Left lung (tissue), 10 donors: ENCODE measurements around the gene BMAL1. TPM values are rescaled to one million over a fixed set of nuclear protein-coding genes. Genes with fewer than 3 reads are reported as not detected.
"Not testable (repeated sequence)": the region's sequence is repeated elsewhere in the genome, so short reads cannot be mapped to it uniquely, and the experiment has no call there.

ENCODE experiments used
- ATAC-seq: fragments of 200-7000 bp; cut with Tn5 transposase; one replicate; pipeline ENCODE4 v1.9.1; 2020; ENCODE audit warnings: moderate library complexity
- DNase-seq, 4 donors: peaks; one replicate each; pipeline ENCODE4 v3.0.0-alpha.2; 2013 to 2020
- H3K27ac ChIP-seq, 2 donors: fragments of 200-600 bp; sonication (generic) in 1 of 2; one replicate each; pipeline versions ENCODE4 v1.5.0 to v1.8.0; 2020 to 2021
- H3K27me3 ChIP-seq, 2 donors: fragments of 200-600 bp; sonication (generic) in 1 of 2; one replicate each; pipeline versions ENCODE4 v1.5.0 to v1.8.0; 2020 to 2021
- H3K36me3 ChIP-seq, 2 donors: fragments of 200-600 bp; sonication (generic) in 1 of 2; one replicate each; pipeline versions ENCODE4 v1.5.0 to v1.8.0; 2020 to 2021
- H3K4me1 ChIP-seq, 2 donors: fragments of 200-600 bp; one replicate each; pipeline ENCODE4 v1.8.0; 2021
- H3K4me3 ChIP-seq, 2 donors: fragments of 200-600 bp; sonication (generic) in 1 of 2; one replicate each; pipeline versions ENCODE4 v1.5.0 to v1.8.0; 2020 to 2021; ENCODE audit warnings: mild to moderate bottlenecking in 1 of 2
- H3K9me3 ChIP-seq, 2 donors: fragments of 200-600 bp; sonication (generic) in 1 of 2; one replicate each; pipeline versions ENCODE4 v1.5.0 to v1.8.0; 2020 to 2021
- CTCF ChIP-seq, 2 donors: fragments of 200-600 bp; sonication (generic) in 1 of 2; IDR thresholded peaks; one replicate each; pipeline versions ENCODE4 v1.5.0 to v1.8.0; 2021; ENCODE audit warnings: antibody characterized with exemption in 2 of 2
- intact Hi-C, 2 donors: fragments of 100-400 bp; cut with DNase I; formaldehyde crosslinking; loops; one replicate each; pipeline versions ENCODE4 v1.11.2 to v1.14.2; 2022
- polyA plus RNA-seq, 6 donors: library from polyadenylated mRNA; unstranded; fragments of 120-200 nt; gene quantifications; one replicate each; pipeline ENCODE4 v1.2.1, GENCODE V29; 2013; ENCODE audit not compliant: insufficient read length in 6 of 6
- total RNA-seq, 2 donors: library from RNA; stranded (reverse); fragmentation: NEBNext Ultra II Directional; extraction: Animal tissue kit (Norgen Biotek cat#: 25700); gene quantifications; one replicate each; pipeline ENCODE4 v1.2.1, GENCODE V29; 2021
- donor health status: DM: no; HTN: yes; CAD: no.
- donor health status: DM: no; HTN: no; CAD: no.

BMAL1 gene
- total and polyA plus RNA-seq, 8 donors = 10.2 to 31.6 (median 12.5) TPM

DNA sequence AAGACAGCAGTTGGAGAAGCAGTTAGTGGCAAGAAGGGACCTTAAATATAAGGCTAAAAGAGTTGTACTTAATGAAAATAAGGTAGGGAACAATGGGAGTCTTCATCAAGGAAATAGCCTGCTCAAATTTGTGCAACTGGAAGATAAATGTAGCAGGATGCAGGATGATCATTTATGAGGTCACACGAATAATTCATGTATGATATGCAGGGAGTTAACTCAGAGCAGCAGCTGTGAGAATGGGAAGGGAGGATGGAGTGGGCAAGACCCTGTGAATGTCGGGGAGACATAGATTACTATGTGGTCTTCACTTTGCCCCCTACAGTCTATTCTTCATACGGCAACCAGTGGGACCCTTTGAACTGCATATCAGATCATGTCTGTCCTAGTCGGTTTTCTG is 25.2 kb upstream of the BMAL1 start:
- ATAC-seq = no peak
- Histone ChIP-seq H3K27ac (no peak overlapping the region), H3K9me3 (no peaks in the 10 kb centered on the region), H3K36me3 (no peaks in the 10 kb centered on the region), H3K27me3 (no peaks in the 10 kb centered on the region), H3K4me3 (no peak overlapping the region), H3K4me1 (no peaks in the 10 kb centered on the region)
- DNase-seq = no peak
- TF ChIP-seq CTCF (IDR thresholded peaks at IDR 0.05) = no peak
- intact Hi-C loops = no loop called here

DNA sequence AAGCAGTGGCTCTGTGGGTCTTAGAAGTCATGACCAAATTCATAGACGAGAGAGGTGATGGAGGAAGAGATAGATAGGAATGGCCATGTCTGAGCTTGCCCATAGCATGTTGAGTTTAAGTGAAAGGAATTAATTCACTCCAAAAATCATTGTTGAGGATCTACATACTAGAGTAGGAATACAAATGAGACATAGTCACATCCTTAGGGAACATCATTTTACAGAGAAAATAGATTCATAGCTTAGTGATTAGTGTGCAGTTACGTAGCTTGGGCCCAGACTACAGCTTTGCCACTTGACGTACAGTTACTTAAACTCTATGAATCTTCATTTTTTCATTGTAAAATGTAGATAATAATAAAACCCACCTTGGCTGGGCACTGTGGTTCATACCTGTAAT is 21.4 kb upstream of the BMAL1 start:
- no peak for DNase-seq

DNA sequence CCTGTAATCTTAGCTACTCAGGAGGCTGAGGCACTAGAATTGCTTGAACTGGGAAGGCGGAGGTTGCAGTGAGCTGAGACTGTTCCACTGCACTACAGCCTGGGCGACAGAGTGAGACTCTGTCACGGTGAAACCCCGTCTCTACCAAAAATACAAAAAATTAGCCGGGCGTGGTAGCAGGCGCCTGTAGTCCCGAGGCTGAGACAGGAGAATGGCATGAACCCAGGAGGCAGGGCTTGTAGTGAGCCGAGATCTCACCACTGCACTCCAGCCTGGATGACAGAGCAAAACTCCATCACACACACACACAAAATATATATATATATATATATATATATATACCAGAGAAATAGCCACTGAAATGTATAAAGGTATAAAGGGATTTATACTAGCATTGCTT is 19.5 kb upstream of the BMAL1 start:
- ATAC-seq, H3K27ac ChIP-seq, H3K9me3 ChIP-seq, H3K36me3 ChIP-seq, intact Hi-C loops, H3K4me3 ChIP-seq, H3K27me3 ChIP-seq, DNase-seq: not testable (repeated sequence)
- H3K4me1 ChIP-seq = peaks cover 17 to 29% of the 10 kb centered on the region in 2 donors

More for the DNA sequence above, 21.4 kb upstream of the BMAL1 start:
- ATAC-seq = no peak
- Histone ChIP-seq H3K27ac (no peak overlapping the region), H3K4me3 (no peak overlapping the region), H3K27me3 (no peaks in the 10 kb centered on the region), H3K9me3 (no peaks in the 10 kb centered on the region), H3K36me3 (no peaks in the 10 kb centered on the region), H3K4me1 (peaks cover 6 to 16% of the 10 kb centered on the region in 2 donors)
- no peak for TF ChIP-seq CTCF (IDR thresholded peaks at IDR 0.05)
- intact Hi-C loops = no loop called here

DNA sequence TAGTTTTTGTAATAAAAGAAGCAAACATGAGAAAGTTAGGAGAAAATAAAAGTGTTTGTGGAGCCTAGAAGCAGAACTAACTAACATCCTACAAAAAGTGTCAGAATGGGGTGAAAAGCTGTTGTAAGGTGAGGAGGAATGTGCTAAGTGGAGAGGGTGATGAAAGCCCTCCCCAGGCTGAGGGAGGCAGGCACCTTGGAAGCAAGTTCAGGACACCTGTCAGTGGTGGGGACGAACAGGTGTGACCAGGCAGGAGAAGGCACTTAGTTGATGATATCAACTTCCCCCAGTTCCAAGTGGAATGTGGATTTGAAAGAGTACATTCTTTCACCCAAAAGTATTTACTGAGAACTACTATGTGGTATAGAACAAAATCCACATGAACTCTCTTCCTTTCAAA is 18.7 kb upstream of the BMAL1 start:
- H3K9me3 ChIP-seq = no peaks in the 10 kb centered on the region
- no peaks in the 10 kb centered on the region for H3K36me3 ChIP-seq
- no peak for ATAC-seq
- TF ChIP-seq CTCF (IDR thresholded peaks at IDR 0.05) = no peak
- H3K27ac ChIP-seq = no peak overlapping the region
- peaks cover 17 to 29% of the 10 kb centered on the region in 2 donors for H3K4me1 ChIP-seq
- intact Hi-C loops = no loop called here
- H3K4me3 ChIP-seq = no peak overlapping the region
- no peaks in the 10 kb centered on the region for H3K27me3 ChIP-seq
- DNase-seq = no peak

DNA sequence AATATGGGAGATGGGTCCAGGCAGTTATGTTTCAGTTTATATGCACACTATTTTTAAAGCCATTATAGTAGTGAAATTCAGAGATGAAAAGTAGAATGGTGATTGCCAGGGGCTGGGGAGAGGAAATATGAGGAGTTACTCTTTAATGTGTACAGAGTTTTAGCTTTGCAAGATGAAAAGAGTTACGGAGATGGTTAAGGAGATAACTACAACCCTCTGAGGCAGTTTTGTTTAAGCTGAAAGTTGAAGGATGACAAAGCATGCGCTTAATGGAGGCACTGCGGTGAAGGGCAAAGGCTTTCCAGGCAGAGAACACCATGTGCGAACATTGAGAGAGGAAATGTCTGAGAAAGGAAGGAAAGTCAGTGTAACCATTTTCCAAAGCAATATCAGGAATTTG is 18.2 kb upstream of the BMAL1 start:
- H3K9me3 ChIP-seq = no peaks in the 10 kb centered on the region
- DNase-seq (no peak), ATAC-seq (no peak)
- H3K27me3 ChIP-seq = no peaks in the 10 kb centered on the region
- no peak for TF ChIP-seq CTCF (IDR thresholded peaks at IDR 0.05)
- no peak overlapping the region for H3K27ac ChIP-seq
- H3K4me1 ChIP-seq = peaks cover 17 to 29% of the 10 kb centered on the region in 2 donors
- intact Hi-C loops = no loop called here
- no peaks in the 10 kb centered on the region for H3K36me3 ChIP-seq
- H3K4me3 ChIP-seq = no peak overlapping the region

GRCh38 chr11:13260201-13260962 is 17.2 kb upstream of the BMAL1 start:
- intact Hi-C loops = no loop called here
- Histone ChIP-seq H3K4me3 (no peak overlapping the region), H3K4me1 (peaks cover 17 to 29% of the 10 kb centered on the region in 2 donors), H3K27ac (peak overlapping the region; percentile 64 to 77), H3K27me3 (no peaks in the 10 kb centered on the region), H3K9me3 (no peaks in the 10 kb centered on the region), H3K36me3 (no peaks in the 10 kb centered on the region)
- no peak for TF ChIP-seq CTCF (IDR thresholded peaks at IDR 0.05)
- DNase-seq = no peak
- peak; percentile 68 for ATAC-seq
